Fibroblast of skin of left biceps (primary cell): ENCODE data around the gene TPD52L2.
A peak's percentile ranks its signal among the peaks of the same experiment; 100 is the strongest.
"Not testable (repeated sequence)": the region's sequence is repeated elsewhere in the genome, so short reads cannot be mapped to it uniquely, and the experiment has no call there.

Experiments used
- DNase-seq, 2 experiments: peaks; one replicate each; pipeline ENCODE4 v3.0.0-alpha.2; 2013; ENCODE audit warnings: low read depth in 2 of 2

The TPD52L2 gene

GRCh38 chr20:63835021-63835858 lies 29.8 kb upstream of the TPD52L2 start:
- peak; percentile 63 to 65 for DNase-seq

GRCh38 chr20:63836458-63837344 lies 28.4 kb upstream of the TPD52L2 start:
- no peak for DNase-seq

- no peak for DNase-seq
These were observed 27.6 kb upstream of the TPD52L2 start for GRCh38 chr20:63837479-63837878.

- no peak for DNase-seq
These were observed 25.4 kb upstream of the TPD52L2 start for GRCh38 chr20:63839620-63840019.

GRCh38 chr20:63840405-63840828 lies 24.7 kb upstream of the TPD52L2 start:
- DNase-seq = no peak

GRCh38 chr20:63842258-63842657 lies 22.8 kb upstream of the TPD52L2 start:
- DNase-seq = no peak

- no peak for DNase-seq
These were observed 21.8 kb upstream of the TPD52L2 start for GRCh38 chr20:63843222-63843621.

GRCh38 chr20:63843778-63844177 lies 21.3 kb upstream of the TPD52L2 start:
- no peak for DNase-seq

- no peak for DNase-seq
These were observed 20.5 kb upstream of the TPD52L2 start for GRCh38 chr20:63844511-63844991.

- DNase-seq = no peak
These were observed 18.8 kb upstream of the TPD52L2 start for GRCh38 chr20:63846128-63846771.

- no peak for DNase-seq
These were observed 18.2 kb upstream of the TPD52L2 start for GRCh38 chr20:63846888-63847236.

- DNase-seq = no peak
These were observed 17.6 kb upstream of the TPD52L2 start for GRCh38 chr20:63847237-63848002.

GRCh38 chr20:63848003-63848911 lies 16.8 kb upstream of the TPD52L2 start:
- no peak for DNase-seq

GRCh38 chr20:63850689-63851547 lies 14.2 kb upstream of the TPD52L2 start:
- DNase-seq = no peak

- DNase-seq = not testable (repeated sequence)
These were observed 13.5 kb upstream of the TPD52L2 start for GRCh38 chr20:63851548-63851943.

- not testable (repeated sequence) for DNase-seq
These were observed 11.4 kb upstream of the TPD52L2 start for GRCh38 chr20:63853733-63854068.

GRCh38 chr20:63854069-63854765 lies 10.9 kb upstream of the TPD52L2 start:
- no peak for DNase-seq

- no peak for DNase-seq
These were observed 10.2 kb upstream of the TPD52L2 start for GRCh38 chr20:63854766-63855362.
